Cardiac fibroblast (primary cell): Measurements from ENCODE around the gene SPTY2D1.

Experiments
- DNase-seq, 2 donors: peaks; one replicate each; pipeline versions ENCODE4 v3.0.0 to v3.0.0-alpha.2; 2010; ENCODE audit warnings: low read depth in 2 of 2
- H3K4me3 ChIP-seq, 2 donors: replicated peaks in 1 of 2; 1 replicate in 1 of 2; 2 replicates in 1 of 2; pipeline ENCODE4 v1.5.1; 2011; ENCODE audit warnings: low read depth in 2 of 2, low read length in 2 of 2, mild to moderate bottlenecking in 2 of 2, moderate library complexity in 1 of 2
- TF ChIP-seq, protein P1 (sequence below): IDR thresholded peaks from one replicate; pipeline ENCODE4 v1.5.1; 2011; ENCODE audit warnings: low read depth, mild to moderate bottlenecking, low read length, inconsistent platforms

SPTY2D1 gene

GRCh38 chr11:18580113-18580766 lies 53.9 kb downstream of the SPTY2D1 start:
- DNase-seq: no peak
- TF ChIP-seq, protein P1, sequence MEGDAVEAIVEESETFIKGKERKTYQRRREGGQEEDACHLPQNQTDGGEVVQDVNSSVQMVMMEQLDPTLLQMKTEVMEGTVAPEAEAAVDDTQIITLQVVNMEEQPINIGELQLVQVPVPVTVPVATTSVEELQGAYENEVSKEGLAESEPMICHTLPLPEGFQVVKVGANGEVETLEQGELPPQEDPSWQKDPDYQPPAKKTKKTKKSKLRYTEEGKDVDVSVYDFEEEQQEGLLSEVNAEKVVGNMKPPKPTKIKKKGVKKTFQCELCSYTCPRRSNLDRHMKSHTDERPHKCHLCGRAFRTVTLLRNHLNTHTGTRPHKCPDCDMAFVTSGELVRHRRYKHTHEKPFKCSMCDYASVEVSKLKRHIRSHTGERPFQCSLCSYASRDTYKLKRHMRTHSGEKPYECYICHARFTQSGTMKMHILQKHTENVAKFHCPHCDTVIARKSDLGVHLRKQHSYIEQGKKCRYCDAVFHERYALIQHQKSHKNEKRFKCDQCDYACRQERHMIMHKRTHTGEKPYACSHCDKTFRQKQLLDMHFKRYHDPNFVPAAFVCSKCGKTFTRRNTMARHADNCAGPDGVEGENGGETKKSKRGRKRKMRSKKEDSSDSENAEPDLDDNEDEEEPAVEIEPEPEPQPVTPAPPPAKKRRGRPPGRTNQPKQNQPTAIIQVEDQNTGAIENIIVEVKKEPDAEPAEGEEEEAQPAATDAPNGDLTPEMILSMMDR: no peak
- no peak overlapping the region for H3K4me3 ChIP-seq

DNA sequence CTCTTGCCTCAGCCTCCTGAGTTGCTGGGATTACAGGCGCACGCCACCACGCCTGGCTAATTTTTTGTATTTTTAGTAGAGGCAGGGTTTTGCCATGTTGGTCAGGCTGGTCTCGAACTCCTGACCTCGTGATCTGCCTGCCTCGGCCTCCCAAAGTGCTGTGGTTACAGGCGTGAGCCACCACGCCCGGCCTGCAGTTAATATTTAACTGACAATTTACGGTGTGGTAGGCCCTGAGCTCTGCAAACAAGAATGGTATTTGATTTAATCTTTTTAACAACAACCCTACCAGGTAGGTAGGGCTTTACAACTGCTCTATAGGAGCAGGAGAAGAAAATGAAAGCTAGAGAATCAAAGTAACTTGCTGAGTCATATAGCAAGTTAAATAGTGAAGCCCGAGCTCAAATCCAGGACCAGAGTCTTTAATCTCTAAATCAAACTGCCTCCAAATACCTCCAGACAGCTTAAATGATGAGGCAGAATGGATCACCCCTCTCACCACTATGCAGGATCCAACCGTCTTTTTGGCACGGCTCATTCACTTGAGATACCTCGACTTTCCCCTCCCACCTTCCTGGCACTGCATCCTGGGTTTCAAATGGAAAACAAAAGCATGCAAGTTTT lies 55.1 kb downstream of the SPTY2D1 start:
- H3K4me3 ChIP-seq: no peak overlapping the region
- DNase-seq: no peak
- TF ChIP-seq, protein P1: no peak

DNA sequence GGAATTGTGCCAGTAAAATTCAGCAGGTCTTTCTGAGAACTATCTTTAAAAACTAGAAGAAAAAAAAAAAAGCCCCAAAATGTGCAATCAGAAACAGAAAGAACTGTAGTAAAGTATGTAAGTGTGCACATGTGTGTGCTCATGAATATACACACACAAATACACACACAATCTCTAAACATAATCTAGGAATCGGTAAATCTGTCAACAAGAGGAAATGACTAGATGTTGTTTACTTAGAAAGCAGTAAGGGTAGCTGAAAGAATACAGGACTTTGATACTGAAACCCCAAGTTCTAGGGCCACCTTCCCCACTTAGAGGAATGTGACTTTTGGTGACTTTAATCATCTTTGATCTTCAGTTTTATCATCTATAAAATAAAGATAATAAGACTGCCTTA lies 58.8 kb downstream of the SPTY2D1 start:
- TF ChIP-seq, protein P1: no peak
- no peak for DNase-seq
- H3K4me3 ChIP-seq: no peak overlapping the region

- DNase-seq: peak in 1 of 2 donors; percentile 45
- H3K4me3 ChIP-seq: no peak overlapping the region
- TF ChIP-seq, protein P1: no peak
Observed at GRCh38 chr11:18567081-18567480, 67.1 kb downstream of the SPTY2D1 start.

DNA sequence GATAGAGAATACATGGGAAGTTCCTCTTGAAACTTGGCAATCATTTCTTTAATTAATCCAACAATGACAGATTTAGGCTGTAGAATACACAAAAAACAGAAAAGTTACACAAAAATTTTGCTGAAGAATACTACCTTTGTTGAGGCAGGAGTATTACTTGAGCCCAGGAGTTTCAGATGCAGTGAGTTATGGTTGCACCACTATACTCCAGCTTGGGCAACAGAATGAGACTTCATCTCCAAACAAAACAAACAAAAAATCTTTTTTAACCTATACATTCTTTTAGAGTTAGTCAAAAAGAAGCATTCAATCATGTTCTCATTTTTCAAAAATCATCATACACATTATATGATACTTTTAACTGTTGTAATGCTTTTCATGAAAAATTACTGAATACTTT lies 67.7 kb downstream of the SPTY2D1 start:
- DNase-seq: peak in 1 of 2 donors; percentile 46
- TF ChIP-seq, protein P1: no peak
- H3K4me3 ChIP-seq: no peak overlapping the region

DNA sequence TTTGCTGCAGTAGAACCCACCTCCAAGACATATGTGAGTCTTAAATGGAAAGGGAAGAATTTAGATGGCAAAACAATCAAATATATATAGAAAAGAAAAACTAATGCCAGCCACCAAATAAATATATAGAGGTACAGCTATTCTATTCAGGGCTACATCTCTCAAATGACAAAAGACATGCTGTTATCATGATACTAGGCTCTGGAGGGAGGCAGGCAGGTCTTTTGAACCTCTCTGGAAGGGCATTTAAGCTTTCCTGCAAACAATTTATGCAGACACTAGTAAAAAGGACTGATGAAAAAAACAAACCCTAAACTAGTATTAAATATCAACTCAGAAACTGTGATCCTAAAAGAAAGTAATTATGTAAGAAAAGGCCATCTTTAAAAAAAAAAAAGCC lies 70.0 kb downstream of the SPTY2D1 start:
- TF ChIP-seq, protein P1: no peak

More for the DNA sequence above, 70.0 kb downstream of the SPTY2D1 start:
- no peak overlapping the region for H3K4me3 ChIP-seq
- DNase-seq: no peak
